DMS153 treated with DMSO at 0.1 percent for 48 hours (cell line): Measurements from ENCODE around the gene GSTM5.
"Not testable (repeated sequence)": the region's sequence is repeated elsewhere in the genome, so short reads cannot be mapped to it uniquely, and the experiment has no call there.

Source experiments
- DNase-seq: peaks from one replicate; lab custom pipeline; 2025; ENCODE audit not compliant: unreplicated experiment; lab: John Stamatoyannopoulos, UW

The GSTM5 gene

DNA sequence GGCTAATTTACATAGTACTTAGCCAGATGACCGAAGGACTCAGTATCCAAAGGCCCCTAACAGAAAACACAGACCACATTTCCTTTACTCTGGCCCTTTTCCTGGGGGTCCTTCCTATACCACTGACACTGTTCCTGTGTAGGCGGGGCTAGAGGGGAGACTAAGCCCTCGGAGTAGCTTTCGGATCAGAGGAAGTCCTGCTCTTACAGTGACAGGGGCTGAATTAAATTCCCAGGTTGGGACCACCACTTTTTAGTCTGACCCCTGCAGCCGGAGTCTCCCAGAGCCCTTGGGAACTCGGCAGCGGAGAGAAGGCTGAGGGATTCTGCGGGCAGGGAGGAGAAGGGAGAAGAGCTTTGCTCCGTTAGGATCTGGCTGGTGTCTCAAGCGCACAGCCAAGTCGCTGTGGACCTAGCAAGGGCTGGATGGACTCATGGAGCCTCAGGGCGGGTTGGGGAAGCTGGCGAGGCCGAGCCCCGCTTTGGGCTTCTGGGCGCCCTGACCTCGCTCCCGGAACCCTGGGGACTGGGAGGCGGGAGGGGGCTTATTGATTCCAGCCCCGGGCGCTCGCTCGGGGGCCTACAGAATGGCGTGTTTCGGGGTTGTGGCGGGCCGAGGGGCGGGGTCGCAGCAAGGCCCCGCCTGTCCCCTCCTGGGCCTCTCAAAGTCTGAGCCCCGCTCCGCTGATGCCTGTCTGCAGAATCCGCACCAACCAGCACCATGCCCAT lies at the start of gene GSTM5:
Gene GSTM5, plus strand, starts transcription at position 659 of the 728 bp plus-strand sequence. Its CDS starts 62 bp downstream, at position 721.
- DNase-seq: not testable (repeated sequence)

DNA sequence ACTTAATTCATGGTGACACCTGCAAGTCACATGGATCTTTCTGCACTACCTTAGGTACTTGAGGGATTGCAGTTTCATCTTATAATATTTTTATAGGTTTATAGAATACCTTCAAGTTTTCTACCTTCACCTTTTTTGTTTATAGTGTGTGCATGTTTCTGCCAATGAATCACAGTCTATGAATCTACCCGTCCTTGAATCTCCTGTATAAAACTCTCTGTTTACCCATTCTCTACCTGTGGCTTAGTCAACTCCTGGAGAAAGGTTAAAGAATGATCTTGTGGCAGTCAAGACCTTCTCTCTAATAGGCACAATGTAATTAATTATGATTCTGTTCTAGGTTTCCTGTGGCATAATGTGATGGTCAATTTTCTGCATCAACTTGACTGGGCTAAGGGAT lies 47.4 kb upstream of the GSTM5 start:
- DNase-seq: no peak

DNA sequence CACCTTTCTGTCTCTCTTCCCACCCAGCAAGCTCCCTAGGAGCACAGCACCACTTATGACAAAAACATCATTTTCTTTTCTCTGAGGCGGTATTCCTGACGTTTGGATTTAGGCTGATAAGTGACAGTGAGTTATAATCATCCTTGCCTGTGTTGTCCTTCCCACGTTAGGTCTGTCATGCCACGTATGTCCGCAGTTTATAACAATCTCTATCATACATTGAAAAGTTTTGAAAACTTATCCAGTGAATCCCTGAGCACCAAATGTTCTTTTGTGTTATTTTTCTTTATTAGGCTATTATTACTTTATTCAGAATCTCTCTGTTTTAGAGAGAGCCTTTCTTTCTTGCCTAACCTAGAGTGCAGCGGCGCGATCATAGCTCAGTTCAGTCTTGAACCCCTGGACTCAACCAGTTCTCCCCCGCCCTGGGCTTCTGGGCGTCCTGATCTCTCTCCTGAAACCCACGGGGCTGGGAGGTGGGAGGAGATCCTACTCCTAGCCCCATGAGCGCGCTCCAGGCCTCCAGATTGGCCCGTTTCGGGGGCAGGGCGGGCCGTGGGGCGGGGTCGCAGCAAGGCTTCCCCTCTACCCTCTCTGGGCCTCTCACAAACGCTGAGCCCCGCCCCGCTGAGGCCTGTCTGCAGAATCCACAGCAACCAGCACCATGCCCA lies 44.5 kb upstream of the GSTM5 start, which contains the start of gene GSTM2:
Gene GSTM2, plus strand, starts transcription at position 606 of the 671 bp plus-strand sequence. Its CDS starts 59 bp downstream, at position 665.
- DNase-seq: no peak

DNA sequence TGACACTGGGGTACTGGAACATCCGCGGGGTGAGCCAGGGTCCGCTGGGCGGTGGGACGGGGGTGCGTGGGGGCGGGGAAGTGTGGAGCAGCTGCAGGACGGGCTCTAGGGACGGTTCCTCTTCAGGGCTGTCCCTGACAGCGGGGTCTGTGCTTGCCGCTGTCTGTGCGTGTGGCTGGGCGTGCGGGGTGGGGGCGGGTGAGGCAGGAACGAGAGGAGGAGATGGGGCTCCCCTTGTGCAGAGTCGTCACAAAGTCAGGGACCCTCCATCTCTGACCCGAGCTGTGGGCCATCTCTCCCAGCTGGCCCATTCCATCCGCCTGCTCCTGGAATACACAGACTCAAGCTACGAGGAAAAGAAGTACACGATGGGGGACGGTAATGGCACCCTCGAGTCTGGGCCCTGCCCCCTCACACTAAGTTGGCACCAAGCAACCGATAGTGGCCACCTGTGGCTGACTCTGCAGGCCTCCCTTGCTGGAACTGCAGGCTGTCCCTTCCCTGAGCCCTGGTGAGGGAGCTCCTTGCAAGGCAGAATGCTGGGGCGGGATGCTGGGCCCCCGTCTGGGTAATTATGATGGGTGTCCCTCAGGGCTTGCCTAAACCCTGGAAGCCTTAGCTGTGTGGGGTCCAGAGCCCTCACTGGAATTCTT lies 43.8 kb upstream of the GSTM5 start:
- no peak for DNase-seq

DNA sequence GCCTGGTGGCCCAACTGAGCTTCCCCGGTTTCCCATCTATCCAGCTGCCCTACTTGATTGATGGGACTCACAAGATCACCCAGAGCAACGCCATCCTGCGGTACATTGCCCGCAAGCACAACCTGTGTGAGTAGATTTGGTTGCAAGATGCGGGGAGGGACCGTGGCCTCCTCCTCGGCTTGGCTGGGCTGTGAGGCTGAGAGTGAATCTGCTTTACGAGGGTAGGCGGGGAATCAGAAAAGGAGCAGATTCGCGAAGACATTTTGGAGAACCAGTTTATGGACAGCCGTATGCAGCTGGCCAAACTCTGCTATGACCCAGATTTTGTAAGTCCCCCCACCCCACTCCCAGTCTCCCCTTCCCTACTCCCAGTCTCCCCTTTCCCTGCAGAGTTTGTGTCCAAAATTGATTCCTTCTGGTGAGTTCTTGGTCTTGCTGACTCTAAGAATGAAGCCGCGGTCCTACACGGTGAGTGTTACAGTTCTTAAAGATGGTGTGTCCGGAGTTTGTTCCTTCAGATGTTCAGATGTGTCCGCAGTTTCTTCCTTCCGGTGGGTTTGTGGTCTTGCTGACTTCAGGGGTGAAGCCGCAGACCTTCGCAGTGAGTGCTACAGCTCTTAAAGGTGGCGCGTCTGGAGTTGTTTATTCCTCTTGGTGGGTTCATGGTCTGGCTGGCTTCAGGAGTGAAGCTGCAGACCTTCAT lies 42.7 kb upstream of the GSTM5 start:
- no peak for DNase-seq

DNA sequence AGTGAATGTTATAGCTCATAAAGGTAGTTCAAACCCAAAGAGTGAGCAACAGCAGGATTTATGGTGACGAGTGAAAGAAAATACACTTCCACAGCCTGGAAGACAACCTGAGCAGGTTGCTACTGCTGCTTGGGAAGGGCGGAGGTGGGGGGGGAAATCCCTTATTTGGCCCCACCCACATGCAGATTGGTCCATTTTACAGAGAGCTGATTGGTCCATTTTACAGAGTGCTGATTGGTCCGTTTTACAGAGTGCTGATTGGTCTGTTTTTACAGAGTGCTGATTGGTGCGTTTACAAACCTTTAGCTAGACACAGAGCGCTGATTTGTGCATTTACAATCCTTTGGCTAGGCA lies 42.1 kb upstream of the GSTM5 start:
- not testable (repeated sequence) for DNase-seq

DNA sequence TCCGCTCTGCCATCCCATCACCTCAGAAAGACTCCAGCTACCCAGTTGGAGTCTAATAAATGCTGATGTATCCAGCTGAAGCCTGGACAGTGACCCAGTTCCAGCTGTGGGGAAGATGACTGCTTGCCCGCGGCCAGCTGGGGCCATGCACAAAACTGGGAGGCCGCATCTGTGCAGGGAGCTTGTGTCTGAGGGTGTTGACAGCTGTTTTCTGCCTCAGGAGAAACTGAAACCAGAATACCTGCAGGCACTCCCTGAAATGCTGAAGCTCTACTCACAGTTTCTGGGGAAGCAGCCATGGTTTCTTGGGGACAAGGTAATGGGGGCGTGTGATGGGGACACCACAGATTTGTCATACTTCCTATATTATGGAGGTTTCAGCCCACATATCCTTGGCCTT lies 41.0 kb upstream of the GSTM5 start:
- no peak for DNase-seq

DNA sequence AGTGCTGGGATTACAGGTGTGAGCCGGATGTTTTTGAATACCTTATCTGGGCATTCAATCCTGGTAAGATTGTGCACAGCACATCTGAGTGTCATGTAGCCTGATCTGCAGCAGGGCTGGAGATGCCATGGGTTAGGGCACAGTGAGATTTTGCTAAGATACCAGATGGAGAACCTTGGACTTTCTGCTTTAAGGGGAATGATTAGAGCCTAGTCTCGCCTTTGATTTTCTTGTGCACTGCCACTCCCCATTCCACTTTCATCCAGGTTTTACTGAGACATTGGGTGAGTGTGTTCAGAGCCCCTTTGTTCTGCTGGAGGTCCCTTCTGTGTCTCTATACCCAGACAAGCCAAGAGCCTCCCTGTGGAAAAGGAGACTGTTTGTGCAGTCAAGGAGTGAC lies 38.2 kb upstream of the GSTM5 start:
- DNase-seq: not testable (repeated sequence)

DNA sequence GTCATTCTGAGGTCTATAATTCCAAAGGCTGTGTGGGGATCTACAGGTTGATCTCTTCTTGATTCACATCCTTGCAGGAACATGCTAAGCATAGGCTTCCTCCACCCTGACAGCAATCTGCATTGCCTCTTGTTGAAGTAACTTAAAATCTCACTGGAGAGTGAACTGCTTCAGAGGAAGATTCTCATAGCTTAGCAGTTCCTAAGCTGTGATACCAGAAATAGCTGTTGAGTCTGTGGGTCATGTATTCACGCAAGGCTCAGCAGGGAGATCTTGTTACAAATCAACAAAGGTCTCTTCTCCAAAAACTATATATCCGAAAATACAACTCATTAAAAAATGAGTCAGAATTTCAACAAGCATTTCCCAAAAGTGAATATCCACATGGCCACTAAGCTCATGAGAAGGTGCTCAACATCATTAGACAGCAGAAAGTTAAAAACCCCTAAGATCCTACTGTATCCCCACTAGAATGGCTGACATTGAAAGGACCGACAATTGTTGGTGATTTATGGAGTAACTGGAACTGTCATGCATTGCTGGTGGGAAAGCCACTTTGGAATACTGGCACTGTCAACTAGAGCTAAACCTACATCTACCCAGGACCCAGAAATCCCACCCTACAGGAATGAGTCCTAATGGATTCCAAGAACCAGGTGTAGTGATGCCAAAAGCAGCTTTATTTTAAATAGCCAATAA lies 35.2 kb upstream of the GSTM5 start:
- not testable (repeated sequence) for DNase-seq

DNA sequence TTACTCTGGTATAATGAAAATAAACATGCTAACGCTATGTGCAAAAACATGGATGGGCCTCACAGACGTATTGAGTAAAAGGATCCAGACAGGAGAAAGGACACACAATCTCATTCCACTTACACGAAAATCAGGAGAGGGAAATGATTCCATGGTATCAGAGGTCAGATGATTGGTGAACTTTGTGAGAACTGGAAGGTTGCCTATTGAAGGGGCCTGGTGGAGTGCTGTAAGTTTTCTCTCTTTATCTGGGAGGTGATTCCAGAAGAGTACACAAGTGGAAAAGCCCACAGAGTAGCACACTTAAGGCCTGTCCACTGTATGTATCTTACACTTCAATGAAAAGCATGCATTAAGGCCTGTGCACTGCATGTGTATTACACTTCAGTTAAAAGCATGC lies 34.6 kb upstream of the GSTM5 start:
- no peak for DNase-seq

DNA sequence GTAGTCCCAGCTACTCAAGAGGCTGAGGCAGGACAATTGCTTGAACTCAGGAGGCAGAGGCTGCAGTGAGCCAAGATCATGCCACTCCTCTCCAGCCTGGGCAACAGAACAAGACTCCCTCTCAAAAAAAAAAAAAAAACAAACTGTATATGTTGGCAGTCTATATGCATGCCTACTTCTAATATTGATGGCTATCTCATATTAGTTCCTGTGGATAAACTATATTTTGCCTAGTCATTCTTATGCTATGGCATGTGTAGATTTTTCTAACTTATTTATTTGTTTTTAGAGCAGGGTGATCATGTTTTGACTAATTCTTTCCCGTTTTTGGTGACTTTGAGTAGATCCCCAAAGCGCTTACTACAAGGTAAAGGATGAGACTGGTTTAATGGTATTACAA lies 33.4 kb upstream of the GSTM5 start:
- DNase-seq: not testable (repeated sequence)

DNA sequence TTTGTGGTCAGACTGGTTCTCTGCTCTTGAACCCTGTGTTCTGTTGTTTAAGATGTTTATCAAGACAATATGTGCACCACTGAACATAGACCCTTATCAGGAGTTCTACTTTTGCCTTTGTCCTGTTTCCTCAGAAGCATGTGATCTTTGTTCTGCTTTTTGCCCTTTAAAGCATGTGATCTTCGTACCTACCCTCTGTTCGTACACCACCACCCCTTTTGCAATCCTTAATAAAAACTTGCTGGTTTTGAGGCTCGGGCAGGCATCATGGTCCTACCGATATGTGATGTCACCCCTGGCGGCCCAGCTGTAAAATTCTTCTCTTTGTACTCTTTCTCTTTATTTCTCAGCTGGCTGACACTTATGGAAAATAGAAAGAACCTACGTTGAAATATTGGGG lies 27.3 kb upstream of the GSTM5 start:
- not testable (repeated sequence) for DNase-seq

DNA sequence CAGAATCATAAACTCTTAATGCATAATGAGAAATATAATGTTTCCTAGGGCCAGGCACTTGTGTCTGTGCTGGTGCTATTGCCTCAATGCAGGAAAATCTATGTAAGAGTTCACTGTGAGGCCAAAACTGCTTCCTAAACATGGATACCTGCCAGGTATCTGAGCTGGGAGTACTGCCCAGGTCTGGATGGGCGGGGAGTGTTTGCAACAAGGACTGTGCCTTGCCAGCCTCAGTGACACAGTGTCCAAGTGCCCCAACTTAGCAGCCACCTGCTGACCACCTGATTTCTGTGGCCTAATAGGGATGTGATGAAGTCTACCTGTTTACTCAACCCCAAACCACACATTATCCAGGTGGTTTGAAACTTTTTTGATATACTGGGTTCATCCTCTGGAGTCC lies 26.7 kb upstream of the GSTM5 start:
- DNase-seq: not testable (repeated sequence)

DNA sequence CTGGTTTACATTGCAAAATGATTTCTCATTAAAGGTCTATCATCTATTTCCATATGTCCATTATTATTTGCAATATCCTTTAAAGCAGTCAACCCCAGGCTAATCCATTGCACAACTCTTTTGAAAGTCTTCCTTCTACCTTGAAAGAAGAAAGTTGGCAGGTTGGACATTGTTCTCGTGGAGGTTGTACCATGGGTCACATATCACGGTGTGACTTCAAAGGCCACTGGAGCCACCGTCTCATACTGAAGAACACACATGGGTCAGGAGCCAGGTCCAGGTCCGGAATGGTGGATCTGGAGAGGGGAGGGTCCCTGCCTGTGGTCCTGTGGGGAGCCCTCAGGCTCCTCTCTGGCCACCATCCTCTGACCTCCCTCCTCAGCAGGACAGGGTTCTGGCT lies 26.2 kb upstream of the GSTM5 start:
- not testable (repeated sequence) for DNase-seq

DNA sequence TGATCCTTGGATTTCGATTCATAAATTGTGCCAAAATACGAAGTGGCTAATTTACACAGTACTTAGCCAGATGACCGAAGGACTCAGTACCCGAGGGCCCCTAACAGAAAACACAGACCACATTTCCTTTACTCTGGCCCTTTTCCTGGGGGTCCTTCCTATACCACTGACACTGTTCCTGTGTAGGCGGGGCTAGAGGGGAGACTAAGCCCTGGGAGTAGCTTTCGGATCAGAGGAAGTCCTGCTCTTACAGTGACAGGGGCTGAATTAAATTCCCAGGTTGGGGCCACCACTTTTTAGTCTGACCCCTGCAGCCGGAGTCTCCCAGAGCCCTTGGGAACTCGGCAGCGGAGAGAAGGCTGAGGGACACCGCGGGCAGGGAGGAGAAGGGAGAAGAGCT lies 24.9 kb upstream of the GSTM5 start:
- DNase-seq: not testable (repeated sequence)

DNA sequence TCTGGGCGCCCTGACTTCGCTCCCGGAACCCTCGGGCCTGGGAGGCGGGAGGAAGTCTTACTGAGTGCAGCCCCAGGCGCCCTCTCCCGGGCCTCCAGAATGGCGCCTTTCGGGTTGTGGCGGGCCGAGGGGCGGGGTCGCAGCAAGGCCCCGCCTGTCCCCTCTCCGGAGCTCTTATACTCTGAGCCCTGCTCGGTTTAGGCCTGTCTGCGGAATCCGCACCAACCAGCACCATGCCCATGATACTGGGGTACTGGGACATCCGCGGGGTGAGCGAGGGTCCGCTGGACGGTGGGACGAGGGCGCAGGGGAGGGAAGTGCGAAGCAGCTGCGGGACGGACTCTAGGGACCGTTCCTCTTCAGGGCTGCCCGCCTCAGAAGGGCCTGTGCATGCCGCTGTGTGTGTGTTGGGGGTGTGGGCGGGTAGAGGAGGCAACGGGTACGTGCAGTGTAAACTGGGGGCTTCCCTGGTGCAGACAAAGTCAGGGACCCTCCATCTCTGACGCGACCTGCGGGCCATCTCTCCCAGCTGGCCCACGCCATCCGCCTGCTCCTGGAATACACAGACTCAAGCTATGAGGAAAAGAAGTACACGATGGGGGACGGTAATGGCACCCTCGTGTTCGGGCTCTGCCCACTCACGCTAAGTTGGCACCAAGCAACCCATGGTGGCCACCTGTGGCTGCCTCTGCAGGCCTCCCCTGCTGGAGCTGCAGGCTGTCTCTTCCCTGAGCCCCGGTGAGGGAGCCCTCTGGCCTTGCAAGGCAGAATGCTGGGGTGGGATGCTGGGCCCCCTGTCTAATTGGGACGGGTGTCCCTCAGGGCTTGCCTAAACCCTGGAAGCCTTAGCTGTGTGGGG lies 24.2 kb upstream of the GSTM5 start, which contains the start of gene GSTM1:
Gene GSTM1, plus strand, starts transcription at position 177 of the 859 bp plus-strand sequence. Its CDS starts 57 bp downstream, at position 234.
- no peak for DNase-seq

DNA sequence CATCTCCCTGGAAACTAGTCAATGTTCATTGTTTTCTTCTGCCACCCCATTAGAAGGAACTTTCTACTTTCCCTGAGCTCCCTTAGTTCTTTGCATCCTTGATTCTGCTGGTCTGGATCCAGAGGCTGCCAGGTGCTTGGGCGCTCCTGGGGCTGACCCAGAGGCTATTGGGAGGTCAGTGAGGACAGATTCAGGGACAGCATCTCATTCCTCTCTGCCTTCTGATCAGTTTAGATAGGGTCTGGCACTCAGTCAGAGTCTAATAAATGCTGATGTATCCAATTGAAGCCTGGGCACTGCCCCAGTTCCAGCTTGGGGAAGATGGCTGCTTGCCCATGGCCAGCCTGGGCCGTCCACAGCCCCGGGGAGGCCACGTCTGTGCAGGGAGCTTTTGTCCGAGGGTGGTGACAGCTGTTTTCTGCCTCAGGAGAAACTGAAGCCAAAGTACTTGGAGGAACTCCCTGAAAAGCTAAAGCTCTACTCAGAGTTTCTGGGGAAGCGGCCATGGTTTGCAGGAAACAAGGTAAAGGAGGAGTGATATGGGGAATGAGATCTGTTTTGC lies 22.1 kb upstream of the GSTM5 start:
- no peak for DNase-seq

DNA sequence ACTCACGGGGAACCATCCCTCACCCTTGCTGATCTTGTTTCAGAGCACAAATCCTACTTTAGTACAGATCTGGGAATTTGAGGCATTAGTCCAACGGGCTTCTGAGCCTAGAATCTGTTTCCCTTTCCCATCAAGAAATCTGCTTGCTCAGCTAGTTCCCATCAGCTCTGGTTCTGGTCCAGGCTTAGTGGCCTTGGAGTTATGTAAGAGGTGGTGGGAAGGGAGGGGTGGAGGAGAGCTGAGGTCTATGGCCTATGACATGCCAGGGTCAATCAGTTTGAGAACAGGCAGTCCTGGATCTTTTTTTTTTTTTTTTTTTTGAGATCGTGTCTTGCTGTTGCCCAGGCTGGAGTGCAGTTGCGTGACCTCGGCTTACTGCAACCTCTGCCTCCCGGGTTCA lies 20.3 kb upstream of the GSTM5 start:
- no peak for DNase-seq

DNA sequence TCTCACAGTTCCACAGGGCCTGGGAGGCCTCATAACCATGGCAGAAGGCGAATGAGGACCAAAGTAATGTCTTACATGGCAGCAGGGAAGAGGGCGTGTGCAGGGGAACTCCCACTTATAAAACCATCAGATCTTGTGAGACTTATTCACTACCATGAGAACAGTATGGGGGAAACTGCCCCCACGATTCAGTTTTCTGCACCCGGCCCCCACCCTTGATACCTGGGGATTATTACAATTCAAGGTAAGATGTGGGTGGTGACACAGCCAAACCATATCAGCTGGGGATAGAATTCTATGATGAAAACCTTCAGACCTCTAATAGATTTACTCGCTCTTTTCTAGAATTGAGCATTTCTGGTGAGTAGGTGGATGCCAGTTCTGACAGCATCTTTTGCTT lies 17.7 kb upstream of the GSTM5 start:
- DNase-seq: not testable (repeated sequence)
